K562 (cell line): ENCODE results near the gene MYO9A.

Experiments
- CBX5 ChIP-seq: IDR thresholded peaks from 2 replicates; pipeline ENCODE4 v1.6.1; 2014; ENCODE audit warnings: low read depth, borderline replicate concordance
- SMARCA5 ChIP-seq: fragments of 450-650 bp; IDR thresholded peaks from 2 replicates; pipeline ENCODE4 v1.6.1; 2016
- SNRNP70 ChIP-seq: fragments of 200-400 bp; formaldehyde crosslinking; optimal IDR thresholded peaks from 2 replicates; pipeline ENCODE3; 2017; ENCODE audit warnings: low read depth, low read length

GRCh38 chr15:71939981-71940588 is 177.9 kb downstream of the MYO9A start:
- no peak for TF ChIP-seq CBX5
- no peak for TF ChIP-seq SNRNP70
- TF ChIP-seq SMARCA5, result no peak
